A673 (cell line): ENCODE data around the gene KCNA3.

Experiments
- CTCF ChIP-seq: fragments of 300-800, 200-600 bp; sonication (generic); conservative IDR thresholded peaks from 2 replicates; pipeline ENCODE4 v1.5.1; 2017; ENCODE audit warnings: low read depth, mild to moderate bottlenecking, antibody characterized with exemption, low read length, moderate library complexity, mixed read lengths
- EZH2 ChIP-seq: fragments of 200-600 bp; sonication (generic); IDR thresholded peaks from 2 replicates; pipeline ENCODE4 v1.6.1; 2017; ENCODE audit warnings: borderline replicate concordance, low read depth, mild to moderate bottlenecking, mixed read lengths, antibody characterized with exemption, low read length; ENCODE audit not compliant: poor library complexity, severe bottlenecking

DNA sequence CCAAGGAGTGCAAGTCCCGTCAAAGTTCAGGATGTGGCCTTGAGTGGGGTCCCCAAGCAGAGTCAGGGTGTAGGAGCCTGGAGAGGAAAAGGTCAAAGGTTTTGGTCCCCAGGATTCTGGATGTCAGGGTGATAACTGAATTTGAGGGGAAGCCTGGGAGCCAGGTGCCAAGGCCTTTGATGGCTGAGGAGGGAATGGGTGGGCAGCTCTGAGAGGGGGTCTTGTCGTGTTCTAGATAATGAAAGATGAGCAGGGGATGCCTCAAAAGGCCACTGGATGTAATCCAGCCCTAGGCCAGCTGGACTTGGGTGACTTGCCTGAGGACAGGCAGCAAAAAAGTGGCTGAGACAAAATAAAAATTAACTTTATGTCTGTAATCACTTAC is 41.1 kb downstream of the KCNA3 start:
- TF ChIP-seq CTCF (no peak), EZH2 (no peak)
